Loucy (cell line): ENCODE data around the gene BANF2.

Experiments used
- CTCF ChIP-seq: fragments of 200-600 bp; sonication (generic); conservative IDR thresholded peaks from 2 replicates; pipeline ENCODE4 v1.5.1; 2014; ENCODE audit warnings: mild to moderate bottlenecking, antibody characterized with exemption, low read length
- EZH2phosphoT487 ChIP-seq: fragments of 200-600 bp; IDR thresholded peaks from 2 replicates; pipeline ENCODE4 v1.6.1; 2018; ENCODE audit warnings: antibody characterized with exemption, mild to moderate bottlenecking, moderate library complexity, borderline replicate concordance

- TF ChIP-seq CTCF (no peak), EZH2phosphoT487 (no peak)
Observed at GRCh38 chr20:17732907-17733521, 33.2 kb downstream of the BANF2 start.
